GM21619 (cell line): ENCODE measurements around the gene BHLHA9.
"Not testable (repeated sequence)": the region's sequence is repeated elsewhere in the genome, so short reads cannot be mapped to it uniquely, and the experiment has no call there.

Experiments
- ATAC-seq: cut with Tn5 transposase; IDR thresholded peaks from one replicate; pipeline ENCODE4 v1.9.1; 2021; ENCODE audit not compliant: unreplicated experiment

BHLHA9 gene

GRCh38 chr17:1270210-1271029, at the start of gene BHLHA9:
TSS of gene BHLHA9 (plus strand) at chr17:1270444. CDS start at chr17:1270564, 120 bp downstream.
- no peak for ATAC-seq

GRCh38 chr17:1221209-1221608, 49.0 kb upstream of the BHLHA9 start:
- ATAC-seq = no peak

DNA sequence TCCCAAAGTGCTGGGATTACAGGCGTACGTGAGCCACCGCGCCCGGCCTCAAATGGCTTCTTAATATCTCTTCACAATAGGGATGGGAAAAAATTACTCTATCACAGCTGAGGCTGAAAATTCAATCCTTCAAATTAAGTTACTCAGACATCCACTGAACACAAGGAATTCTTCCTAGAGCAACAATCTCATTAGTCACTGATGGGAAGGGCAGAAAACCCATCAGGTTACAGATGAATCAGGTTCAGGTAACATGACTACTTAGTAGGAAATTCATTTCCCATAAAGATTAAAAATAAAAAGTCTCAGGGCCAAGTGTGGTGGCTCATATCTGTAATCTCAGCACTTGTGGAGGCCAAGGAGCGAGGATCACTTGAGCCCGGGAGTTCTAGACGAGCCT, 47.9 kb upstream of the BHLHA9 start:
- ATAC-seq = no peak

DNA sequence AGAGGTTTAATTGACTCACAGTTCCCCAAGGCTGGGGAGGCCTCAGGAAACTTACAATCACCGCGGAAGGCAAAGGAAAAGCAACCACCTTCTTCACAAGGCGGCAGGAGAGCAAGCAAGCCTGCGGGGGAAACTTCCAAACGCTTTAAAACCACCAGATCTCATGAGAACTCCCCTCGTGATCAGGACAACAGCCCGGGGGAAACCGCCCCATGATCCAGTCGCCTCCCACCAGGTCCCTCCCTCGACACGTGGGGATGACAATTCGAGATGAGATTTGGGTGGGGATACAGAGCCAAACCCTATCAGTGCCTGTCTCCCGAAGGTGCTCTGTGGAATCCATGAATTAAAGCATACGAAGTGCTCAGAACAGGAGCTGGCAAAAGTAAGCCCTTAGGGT, 46.6 kb upstream of the BHLHA9 start:
- no peak for ATAC-seq

GRCh38 chr17:1224330-1224729, 45.9 kb upstream of the BHLHA9 start:
- ATAC-seq = no peak

- ATAC-seq = no peak
Measured at GRCh38 chr17:1226308-1226707, 43.9 kb upstream of the BHLHA9 start.

DNA sequence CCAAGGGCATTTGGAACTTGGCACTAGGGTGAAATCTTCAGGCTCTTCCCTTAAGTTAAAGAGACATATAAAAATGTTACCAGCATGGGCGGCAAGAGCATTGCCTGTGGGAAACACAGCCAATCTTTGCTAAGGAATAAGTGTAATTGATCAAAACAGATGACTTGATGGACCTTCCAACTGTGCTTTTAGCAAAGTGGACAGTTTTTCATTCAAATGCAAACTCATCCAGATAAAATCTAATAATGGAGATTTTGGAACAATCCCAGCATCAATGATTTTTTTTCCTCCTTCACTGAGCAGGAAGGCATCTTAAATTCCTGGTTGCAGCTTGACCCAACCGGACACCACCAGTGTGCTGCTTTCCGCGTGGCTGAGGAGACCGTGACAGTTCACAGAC, 42.9 kb upstream of the BHLHA9 start:
- ATAC-seq = no peak

GRCh38 chr17:1227917-1228780, 42.1 kb upstream of the BHLHA9 start:
- ATAC-seq = peak; percentile 38

- ATAC-seq = peak; percentile 14
Measured at GRCh38 chr17:1228781-1229348, 41.4 kb upstream of the BHLHA9 start.

DNA sequence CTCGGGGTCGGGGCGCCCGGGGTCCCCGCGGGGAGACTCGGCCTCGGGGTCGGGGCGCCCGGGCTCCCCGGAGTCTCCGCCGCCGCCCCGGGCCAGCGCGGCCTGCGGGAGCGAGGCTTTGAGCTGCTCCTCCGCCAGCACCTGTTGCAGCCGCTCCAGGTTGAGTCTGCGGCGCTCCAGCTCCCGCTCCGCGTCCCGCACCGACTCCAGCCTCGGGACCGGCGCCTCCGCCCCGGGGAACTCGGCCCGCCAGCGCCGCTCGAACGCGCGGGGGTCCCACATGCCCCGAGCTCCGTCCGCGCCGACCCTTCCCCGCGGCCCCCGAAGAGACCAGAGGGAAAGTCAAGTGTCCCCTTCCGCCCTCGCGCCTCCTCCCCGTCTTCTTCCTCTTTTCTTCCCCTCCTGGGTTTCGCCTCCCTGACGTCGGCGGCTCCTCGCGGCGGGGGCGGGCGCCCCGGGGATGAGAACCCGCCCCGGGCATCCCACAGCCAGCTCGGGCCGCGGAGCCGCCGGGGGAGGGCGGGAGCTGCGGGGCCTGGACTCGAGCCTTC, 40.8 kb upstream of the BHLHA9 start:
- no peak for ATAC-seq

- no peak for ATAC-seq
Measured at GRCh38 chr17:1229900-1230501, 40.2 kb upstream of the BHLHA9 start.

GRCh38 chr17:1231456-1231855, 38.8 kb upstream of the BHLHA9 start:
- no peak for ATAC-seq

- ATAC-seq = no peak
Measured at GRCh38 chr17:1232331-1232730, 37.9 kb upstream of the BHLHA9 start.

DNA sequence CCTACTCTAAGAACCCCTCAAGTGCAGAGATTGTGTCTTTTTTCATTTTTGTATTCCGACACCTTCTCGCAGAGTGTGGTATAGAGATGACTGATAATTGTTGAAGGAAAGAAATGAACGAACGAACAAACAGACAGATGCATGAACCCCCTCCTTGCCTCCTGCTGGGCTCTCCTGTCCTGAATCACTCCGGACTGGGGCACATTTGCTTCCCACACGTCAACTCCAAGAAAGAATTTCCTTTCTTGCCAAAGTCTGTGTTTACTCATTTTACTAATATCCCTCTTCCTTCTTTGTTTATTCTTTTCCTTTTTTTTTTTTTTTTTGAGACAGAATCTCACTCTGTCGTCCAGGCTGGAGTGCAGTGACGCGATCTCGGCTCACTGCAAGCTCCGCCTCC, 37.5 kb upstream of the BHLHA9 start:
- no peak for ATAC-seq

GRCh38 chr17:1234455-1234854, 35.8 kb upstream of the BHLHA9 start:
- ATAC-seq = no peak

DNA sequence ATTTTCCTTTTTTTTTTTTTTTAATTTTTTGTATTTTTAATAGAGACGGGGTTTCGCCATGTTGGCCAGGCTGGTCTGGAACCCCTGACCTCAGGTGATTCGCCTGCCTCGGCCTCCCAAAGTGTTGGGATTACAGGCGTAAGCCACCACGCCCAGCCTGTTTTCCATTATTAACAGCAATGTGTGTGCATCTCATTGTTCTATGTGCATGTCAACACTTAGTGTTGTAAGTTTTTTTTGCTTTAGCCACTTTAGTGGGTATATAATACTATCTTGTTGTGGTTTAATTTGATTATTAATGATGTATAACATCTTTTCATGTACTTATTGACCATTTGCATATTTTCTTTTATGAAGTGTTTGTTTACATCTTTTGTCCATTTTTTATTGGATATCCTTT, 32.8 kb upstream of the BHLHA9 start:
- ATAC-seq = no peak

DNA sequence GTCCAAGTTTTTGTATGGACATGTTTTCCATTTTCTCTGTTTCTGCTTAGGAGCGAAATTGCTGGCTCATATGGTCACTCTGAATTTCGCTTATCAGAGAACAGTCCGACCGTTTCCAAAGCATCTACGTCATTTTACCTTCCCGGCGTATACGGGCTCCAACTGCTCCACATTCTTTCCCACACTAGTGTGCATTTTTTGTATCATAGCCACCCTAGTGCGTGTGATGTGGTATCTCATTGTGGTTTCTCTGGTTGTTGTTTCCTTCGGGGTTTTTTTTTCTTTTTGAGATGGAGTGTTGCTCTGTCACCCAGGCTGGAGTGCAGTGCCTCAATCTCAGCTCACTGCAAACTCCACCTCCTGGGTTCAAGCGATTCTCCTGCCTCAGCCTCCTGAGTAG, 31.0 kb upstream of the BHLHA9 start:
- ATAC-seq = no peak

GRCh38 chr17:1240426-1240825, 29.8 kb upstream of the BHLHA9 start:
- not testable (repeated sequence) for ATAC-seq

DNA sequence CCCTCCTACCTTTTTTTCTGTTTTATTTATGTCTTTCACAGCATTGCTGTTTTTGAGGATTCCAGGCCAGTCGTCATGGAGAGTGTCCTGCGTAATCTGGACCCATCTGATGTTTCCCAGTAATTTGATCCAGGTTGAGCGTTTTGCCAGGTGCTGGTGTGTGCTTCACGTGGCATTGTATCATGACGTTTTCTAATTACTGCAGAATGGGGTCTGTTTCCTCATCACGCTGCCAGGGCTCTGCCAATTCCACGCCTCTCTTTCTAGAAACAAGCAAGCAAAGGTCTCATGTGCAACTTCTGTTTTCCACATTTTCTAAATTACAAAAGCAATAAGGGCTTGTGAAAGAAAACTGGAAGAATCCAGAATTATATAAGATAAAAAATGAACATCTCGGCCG, 28.3 kb upstream of the BHLHA9 start:
- ATAC-seq = no peak

DNA sequence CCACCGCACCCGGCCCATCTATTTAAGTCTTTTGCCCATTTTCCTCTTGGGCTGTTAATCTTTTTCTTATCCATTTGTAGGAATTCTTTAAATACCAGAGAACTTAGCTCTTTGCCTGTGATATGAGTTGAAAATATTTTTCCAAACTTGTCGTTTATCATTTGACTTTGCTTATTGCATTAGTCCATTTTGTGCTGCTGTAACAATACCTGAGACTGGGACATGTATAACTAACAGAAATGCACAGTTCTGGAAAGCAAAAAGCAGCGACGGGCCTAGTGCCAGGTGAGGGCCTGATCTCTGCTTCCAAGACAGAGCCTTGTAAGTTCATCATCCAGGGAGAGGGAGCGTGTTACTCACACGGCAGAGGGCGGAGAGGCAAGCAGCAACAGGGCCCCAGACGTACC, 25.6 kb upstream of the BHLHA9 start:
- no peak for ATAC-seq
